Activated T-cell treated with anti-CD3 and anti-CD28 coated beads, Interleukin-2, amount 50 U/mL, for 4 hours (primary cell): Measurements from ENCODE around the gene CACNA1F. TPM values are rescaled to one million over a fixed set of nuclear protein-coding genes. Genes with fewer than 3 reads are reported as not detected.

Experiments used
- ATAC-seq, 2 donors: fragments of 200-7000 bp; cut with Tn5 transposase; one replicate each; pipeline ENCODE4 v1.10.0; 2021
- DNase-seq: peaks from one replicate; pipeline ENCODE4 v3.0.0-alpha.2; 2020
- H3K27me3 Mint-ChIP-seq: one replicate; pipeline ENCODE4 v1.8.0; 2021; ENCODE audit warnings: low read depth, mixed read lengths
- H3K36me3 Mint-ChIP-seq: one replicate; pipeline ENCODE4 v1.8.0; 2022; ENCODE audit warnings: mixed read lengths; ENCODE audit not compliant: insufficient read depth
- H3K4me1 Mint-ChIP-seq: one replicate; pipeline ENCODE4 v1.8.0; 2021; ENCODE audit warnings: low read depth, mixed read lengths
- H3K4me3 Mint-ChIP-seq: one replicate; pipeline ENCODE4 v1.8.0; 2021; ENCODE audit warnings: mild to moderate bottlenecking, moderate library complexity, mixed read lengths
- H3K9me3 Mint-ChIP-seq: one replicate; pipeline ENCODE4 v1.8.0; 2021; ENCODE audit warnings: mixed read lengths
- total RNA-seq, 3 donors: library from RNA; stranded (reverse); gene quantifications; one replicate each; pipeline ENCODE4 v1.2.1, GENCODE V29; 2021

Gene CACNA1F
- total RNA-seq, 3 donors from 2014 or later, result 0.13 to 0.19 TPM; not detected in 1

DNA sequence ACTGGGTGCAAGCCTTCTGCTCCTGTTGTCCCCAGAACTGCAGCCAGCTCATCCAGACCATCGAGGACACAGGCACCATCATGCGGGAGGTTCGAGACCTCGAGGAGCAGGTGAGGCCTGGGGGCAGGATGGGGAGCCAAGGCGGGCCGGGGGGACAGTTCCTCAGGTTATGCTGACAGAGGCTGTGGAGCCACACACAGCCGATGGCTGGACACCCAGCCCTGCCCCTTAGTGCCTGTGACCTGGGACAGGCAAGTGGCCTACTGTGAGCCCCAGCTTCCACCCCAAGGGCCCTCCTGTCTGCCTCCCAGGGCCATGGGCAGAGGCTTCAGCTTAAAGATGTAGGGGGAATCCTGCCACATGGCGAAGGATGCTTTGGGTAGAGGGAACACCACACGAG, 16.5 kb upstream of the CACNA1F start:
- DNase-seq (no peak), ATAC-seq (no peak)
- Mint-ChIP-seq H3K36me3 (peaks cover 7% of the 10 kb centered on the region), H3K4me1 (peaks cover 4% of the 10 kb centered on the region), H3K4me3 (no peak overlapping the region), H3K9me3 (no peaks in the 10 kb centered on the region), H3K27me3 (no peaks in the 10 kb centered on the region)

- DNase-seq (no peak), ATAC-seq (no peak)
- H3K4me1 Mint-ChIP-seq, result peaks cover 4% of the 10 kb centered on the region
- no peaks in the 10 kb centered on the region for H3K9me3 Mint-ChIP-seq
- H3K36me3 Mint-ChIP-seq, result peaks cover 8% of the 10 kb centered on the region
- no peaks in the 10 kb centered on the region for H3K27me3 Mint-ChIP-seq
- no peak overlapping the region for H3K4me3 Mint-ChIP-seq
Observed at GRCh38 chrX:49249071-49249470, 15.9 kb upstream of the CACNA1F start.

GRCh38 chrX:49247916-49248811, 15.0 kb upstream of the CACNA1F start:
- Mint-ChIP-seq H3K36me3 (peaks cover 10% of the 10 kb centered on the region), H3K4me1 (peaks cover 4% of the 10 kb centered on the region), H3K27me3 (no peaks in the 10 kb centered on the region), H3K9me3 (no peaks in the 10 kb centered on the region), H3K4me3 (no peak overlapping the region)
- ATAC-seq (no peak), DNase-seq (no peak)

GRCh38 chrX:49247346-49247745, 14.2 kb upstream of the CACNA1F start:
- Mint-ChIP-seq H3K4me1 (peaks cover 4% of the 10 kb centered on the region), H3K4me3 (no peak overlapping the region), H3K9me3 (no peaks in the 10 kb centered on the region), H3K27me3 (no peaks in the 10 kb centered on the region), H3K36me3 (peaks cover 10% of the 10 kb centered on the region)
- ATAC-seq (no peak), DNase-seq (no peak)

DNA sequence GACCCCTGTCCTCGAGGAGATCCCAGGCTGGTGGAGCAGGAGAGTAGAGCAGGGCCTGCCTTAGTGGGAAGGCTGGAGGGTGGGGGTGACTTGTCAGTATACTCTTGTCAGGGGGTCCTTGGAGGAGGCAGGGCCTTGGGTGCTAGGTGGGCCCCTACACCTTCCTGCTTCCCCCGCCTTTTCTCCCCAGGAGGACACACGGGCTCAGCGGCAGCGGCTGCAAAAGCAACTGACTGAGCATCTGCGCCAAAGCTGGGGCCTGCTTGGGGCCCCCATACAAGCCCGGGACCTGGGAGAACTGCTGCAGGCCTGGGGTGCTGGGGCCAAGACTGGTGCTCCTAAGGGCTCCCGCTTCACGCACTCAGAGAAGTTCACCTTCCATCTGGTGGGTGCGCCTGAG, 13.4 kb upstream of the CACNA1F start:
- H3K9me3 Mint-ChIP-seq, result no peaks in the 10 kb centered on the region
- ATAC-seq (no peak), DNase-seq (no peak)
- H3K27me3 Mint-ChIP-seq, result no peaks in the 10 kb centered on the region
- peaks cover 4% of the 10 kb centered on the region for H3K4me1 Mint-ChIP-seq
- no peak overlapping the region for H3K4me3 Mint-ChIP-seq
- peaks cover 10% of the 10 kb centered on the region for H3K36me3 Mint-ChIP-seq

DNA sequence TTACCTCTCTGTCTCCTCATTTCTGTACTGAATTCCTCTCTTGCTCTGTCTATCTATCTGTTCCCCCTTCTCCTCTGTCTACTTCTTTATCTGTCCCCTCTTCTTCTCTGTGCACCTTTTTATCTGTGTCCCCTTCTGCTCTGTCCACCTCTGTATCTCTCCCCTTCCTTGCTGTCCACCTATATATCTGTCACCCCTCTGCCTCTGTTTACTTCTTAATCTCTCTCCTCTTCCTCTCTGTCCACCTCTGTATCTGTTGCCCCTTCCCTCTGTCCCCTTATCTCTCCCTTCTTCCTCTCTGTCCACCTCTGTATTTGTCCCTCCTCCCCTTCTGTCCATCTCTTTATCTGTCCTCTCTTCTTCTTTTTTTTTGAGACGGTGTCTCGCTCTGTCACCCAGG, 11.1 kb upstream of the CACNA1F start:
- H3K4me3 Mint-ChIP-seq, result no peak overlapping the region
- ATAC-seq, result no peak
- no peaks in the 10 kb centered on the region for H3K9me3 Mint-ChIP-seq
- peaks cover 6% of the 10 kb centered on the region for H3K4me1 Mint-ChIP-seq
- DNase-seq, result no peak
- H3K36me3 Mint-ChIP-seq, result peaks cover 5% of the 10 kb centered on the region
- no peaks in the 10 kb centered on the region for H3K27me3 Mint-ChIP-seq

- Mint-ChIP-seq H3K27me3 (no peaks in the 10 kb centered on the region), H3K9me3 (no peaks in the 10 kb centered on the region), H3K4me1 (peaks cover 10% of the 10 kb centered on the region), H3K36me3 (peaks cover 5% of the 10 kb centered on the region), H3K4me3 (no peak overlapping the region)
- ATAC-seq, result no peak
- no peak for DNase-seq
Observed at GRCh38 chrX:49243166-49243565, 10.0 kb upstream of the CACNA1F start.

GRCh38 chrX:49242545-49243066, 9.5 kb upstream of the CACNA1F start:
- no peak for DNase-seq
- Mint-ChIP-seq H3K4me3 (no peak overlapping the region), H3K27me3 (no peaks in the 10 kb centered on the region), H3K4me1 (peaks cover 10% of the 10 kb centered on the region), H3K9me3 (no peaks in the 10 kb centered on the region), H3K36me3 (peaks cover 5% of the 10 kb centered on the region)
- ATAC-seq, result no peak

- no peak for DNase-seq
- H3K4me3 Mint-ChIP-seq, result no peak overlapping the region
- no peaks in the 10 kb centered on the region for H3K9me3 Mint-ChIP-seq
- no peaks in the 10 kb centered on the region for H3K36me3 Mint-ChIP-seq
- no peaks in the 10 kb centered on the region for H3K27me3 Mint-ChIP-seq
- H3K4me1 Mint-ChIP-seq, result peaks cover 27% of the 10 kb centered on the region
- no peak for ATAC-seq
Observed at GRCh38 chrX:49238735-49239134, 5.6 kb upstream of the CACNA1F start.

- no peaks in the 10 kb centered on the region for H3K27me3 Mint-ChIP-seq
- H3K4me3 Mint-ChIP-seq, result peak overlapping the region; percentile 88
- H3K9me3 Mint-ChIP-seq, result no peaks in the 10 kb centered on the region
- H3K4me1 Mint-ChIP-seq, result peaks cover 30% of the 10 kb centered on the region
- no peak for DNase-seq
- H3K36me3 Mint-ChIP-seq, result no peaks in the 10 kb centered on the region
- no peak for ATAC-seq
Observed at GRCh38 chrX:49237060-49237459, 3.9 kb upstream of the CACNA1F start.

GRCh38 chrX:49233887-49234555, 881 bp upstream of the CACNA1F start:
- Mint-ChIP-seq H3K4me1 (peaks cover 37% of the 10 kb centered on the region), H3K9me3 (no peaks in the 10 kb centered on the region), H3K36me3 (no peaks in the 10 kb centered on the region), H3K27me3 (no peaks in the 10 kb centered on the region), H3K4me3 (no peak overlapping the region)
- DNase-seq (no peak), ATAC-seq (no peak)

GRCh38 chrX:49232525-49232924, 615 bp downstream of the CACNA1F start:
- Mint-ChIP-seq H3K9me3 (no peaks in the 10 kb centered on the region), H3K36me3 (no peaks in the 10 kb centered on the region), H3K27me3 (no peaks in the 10 kb centered on the region), H3K4me3 (no peak overlapping the region), H3K4me1 (peaks cover 34% of the 10 kb centered on the region)
- DNase-seq, result no peak
- no peak for ATAC-seq

DNA sequence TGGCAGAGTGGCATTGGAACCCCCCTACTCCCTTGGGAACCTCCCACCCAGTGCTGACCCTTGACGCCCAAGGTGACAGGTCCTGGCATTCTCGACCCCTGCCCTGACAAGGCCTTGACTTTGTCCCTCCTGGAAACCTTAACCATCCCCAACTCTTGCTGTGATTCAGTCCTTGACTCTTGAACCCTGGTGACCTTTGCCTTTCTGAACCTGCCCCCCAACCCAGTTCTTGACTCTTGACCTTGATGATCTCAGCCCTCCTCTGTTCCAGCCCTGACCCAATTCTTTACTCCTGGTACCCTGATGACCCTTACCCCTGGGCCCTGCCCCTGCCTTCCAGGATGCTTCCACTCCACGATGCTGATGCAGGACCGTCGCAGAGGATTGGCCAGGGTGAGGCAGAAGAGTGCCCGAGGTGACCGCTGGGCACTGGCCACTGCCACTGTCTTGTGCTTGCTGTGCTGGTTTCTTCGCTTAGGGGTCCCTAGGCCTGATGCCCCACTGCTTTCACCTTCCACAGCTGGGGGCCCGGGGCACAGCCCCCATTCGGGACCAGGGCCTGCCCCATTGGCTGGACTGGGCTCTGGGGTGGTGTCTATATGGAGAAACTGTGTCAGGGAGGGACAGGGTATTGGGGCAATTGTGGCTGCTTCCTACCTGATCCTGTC, 1.7 kb downstream of the CACNA1F start:
- Mint-ChIP-seq H3K4me3 (peak overlapping the region; percentile 74), H3K9me3 (no peaks in the 10 kb centered on the region), H3K36me3 (no peaks in the 10 kb centered on the region), H3K27me3 (no peaks in the 10 kb centered on the region), H3K4me1 (peaks cover 24% of the 10 kb centered on the region)
- DNase-seq, result no peak
- ATAC-seq, result no peak

GRCh38 chrX:49230500-49231232, 2.5 kb downstream of the CACNA1F start:
- Mint-ChIP-seq H3K36me3 (no peaks in the 10 kb centered on the region), H3K4me3 (peak overlapping the region; percentile 74), H3K4me1 (peaks cover 21% of the 10 kb centered on the region), H3K9me3 (no peaks in the 10 kb centered on the region), H3K27me3 (no peaks in the 10 kb centered on the region)
- ATAC-seq, result peak; percentile 66 to 76
- DNase-seq, result peak; percentile 40
